ENCODE results near the gene PID1.

Gene PID1

GRCh38 chr2:229270551-229271410 lies at the start of gene PID1:
PID1 (minus strand) TSS chr2:229271287; CDS start chr2:229271043, 244 bp downstream.
- DNase-seq = no peak

- no peak for DNase-seq
These were observed 48.5 kb upstream of the PID1 start for GRCh38 chr2:229319558-229319957.

GRCh38 chr2:229314117-229314516 lies 43.0 kb upstream of the PID1 start:
- DNase-seq = no peak

GRCh38 chr2:229313591-229313990 lies 42.5 kb upstream of the PID1 start:
- peak; percentile 8 for DNase-seq

- DNase-seq = no peak
These were observed 30.1 kb upstream of the PID1 start for GRCh38 chr2:229301237-229301636.

- DNase-seq = no peak
These were observed 29.7 kb upstream of the PID1 start for GRCh38 chr2:229300790-229301189.

- no peak for DNase-seq
These were observed 29.3 kb upstream of the PID1 start for GRCh38 chr2:229300371-229300770.

- no peak for DNase-seq
These were observed 26.2 kb upstream of the PID1 start for GRCh38 chr2:229297247-229297646.

GRCh38 chr2:229296536-229296935 lies 25.4 kb upstream of the PID1 start:
- DNase-seq = no peak

- DNase-seq = no peak
These were observed 24.9 kb upstream of the PID1 start for GRCh38 chr2:229296016-229296415.

- DNase-seq = no peak
These were observed 16.7 kb upstream of the PID1 start for GRCh38 chr2:229287823-229288222.

GRCh38 chr2:229282758-229283546 lies 11.9 kb upstream of the PID1 start:
- DNase-seq = no peak

- no peak for DNase-seq
These were observed 8.4 kb upstream of the PID1 start for GRCh38 chr2:229279516-229279915.

- DNase-seq = no peak
These were observed 4.4 kb upstream of the PID1 start for GRCh38 chr2:229275506-229275905.

- DNase-seq = peak; percentile 1
These were observed 2.7 kb upstream of the PID1 start for GRCh38 chr2:229273723-229274338.

- no peak for DNase-seq
These were observed 2.1 kb upstream of the PID1 start for GRCh38 chr2:229273006-229273722.

- DNase-seq = no peak
These were observed 1.1 kb downstream of the PID1 start for GRCh38 chr2:229269941-229270340.

GRCh38 chr2:229269146-229269545 lies 1.9 kb downstream of the PID1 start:
- no peak for DNase-seq

- no peak for DNase-seq
These were observed 2.5 kb downstream of the PID1 start for GRCh38 chr2:229268626-229269025.

GRCh38 chr2:229267080-229267479 lies 4.0 kb downstream of the PID1 start:
- no peak for DNase-seq

- DNase-seq = no peak
These were observed 5.4 kb downstream of the PID1 start for GRCh38 chr2:229265727-229266126.

GRCh38 chr2:229261599-229261998 lies 9.5 kb downstream of the PID1 start:
- no peak for DNase-seq

- DNase-seq = no peak
These were observed 10.0 kb downstream of the PID1 start for GRCh38 chr2:229261076-229261475.
